Liver (tissue), 3 donors: ENCODE results near the gene SPEG.

Experiments used
- CTCF ChIP-seq: fragments of 150-350 bp; IDR thresholded peaks from 2 replicates; pipeline ENCODE4 v1.5.1; 2017; ENCODE audit warnings: improper control_type of control experiment, low read depth, low read length; ENCODE audit not compliant: missing input control
- EGR1 ChIP-seq, 2 donors: IDR thresholded peaks; 2 replicates each; pipeline ENCODE4 v1.6.1; 2016 to 2018; ENCODE audit warnings: antibody characterized with exemption in 2 of 2, low read depth in 2 of 2
- FOXA1 ChIP-seq: IDR thresholded peaks from 2 replicates; pipeline ENCODE4 v1.6.1; 2016; ENCODE audit warnings: antibody characterized with exemption
- REST ChIP-seq: IDR thresholded peaks from 2 replicates; pipeline ENCODE4 v1.6.1; 2016; ENCODE audit warnings: antibody characterized with exemption, mild to moderate bottlenecking
- TAF1 ChIP-seq: conservative IDR thresholded peaks from 2 replicates; pipeline ENCODE4 v1.6.1; 2016; ENCODE audit warnings: antibody characterized with exemption, mild to moderate bottlenecking
- TF ChIP-seq, protein P1 (sequence below): IDR thresholded peaks from 2 replicates; pipeline ENCODE4 v1.6.1; 2016; ENCODE audit warnings: antibody characterized with exemption
- donor health status: healthy.
- donor health status: healthy.

- no peak for TF ChIP-seq EGR1 (IDR thresholded peaks at IDR 0.05; ENCODE audit: low read depth in 2 of 2)
- TF ChIP-seq, protein P1, sequence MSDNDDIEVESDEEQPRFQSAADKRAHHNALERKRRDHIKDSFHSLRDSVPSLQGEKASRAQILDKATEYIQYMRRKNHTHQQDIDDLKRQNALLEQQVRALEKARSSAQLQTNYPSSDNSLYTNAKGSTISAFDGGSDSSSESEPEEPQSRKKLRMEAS, result no peak
- no peak for TF ChIP-seq CTCF
- TF ChIP-seq FOXA1, result no peak
- TF ChIP-seq TAF1, result no peak
- TF ChIP-seq REST, result no peak
Measured at GRCh38 chr2:219477179-219477578, 42.5 kb downstream of the SPEG start.
